Osteocyte (in vitro differentiated cells): ENCODE results near the gene SLX4IP. TPM values are rescaled to one million over a fixed set of nuclear protein-coding genes. Genes with fewer than 3 reads are reported as not detected.

Source experiments
- DNase-seq: peaks from one replicate; pipeline ENCODE4 v3.0.0; 2021; ENCODE audit warnings: mixed read lengths; ENCODE audit not compliant: unreplicated experiment; ENCODE audit errors: extremely low spot score
- H3K27ac Mint-ChIP-seq: one replicate; pipeline ENCODE4 v1.8.0; 2021; ENCODE audit warnings: mild to moderate bottlenecking, mixed read lengths; ENCODE audit not compliant: unreplicated experiment
- H3K27me3 Mint-ChIP-seq: one replicate; pipeline ENCODE4 v1.8.0; 2021; ENCODE audit warnings: mixed read lengths; ENCODE audit not compliant: unreplicated experiment
- H3K36me3 Mint-ChIP-seq: one replicate; pipeline ENCODE4 v1.8.0; 2021; ENCODE audit warnings: mixed read lengths; ENCODE audit not compliant: unreplicated experiment
- H3K4me1 Mint-ChIP-seq: one replicate; pipeline ENCODE4 v1.8.0; 2021; ENCODE audit warnings: mixed read lengths; ENCODE audit not compliant: unreplicated experiment
- H3K4me3 Mint-ChIP-seq: one replicate; pipeline ENCODE4 v1.8.0; 2021; ENCODE audit warnings: mild to moderate bottlenecking, moderate library complexity, mixed read lengths; ENCODE audit not compliant: unreplicated experiment
- H3K9me3 Mint-ChIP-seq: one replicate; pipeline ENCODE4 v1.8.0; 2021; ENCODE audit warnings: mixed read lengths; ENCODE audit not compliant: unreplicated experiment
- total RNA-seq: library from RNA; stranded (reverse); gene quantifications from 2 replicates; pipeline ENCODE4 v1.2.1, GENCODE V29; 2021
- TF ChIP-seq, protein P1 (sequence below): fragments of 200-600 bp; sonication (generic); IDR thresholded peaks from 2 replicates; pipeline ENCODE4 v1.5.0; 2021; ENCODE audit warnings: antibody characterized with exemption, mild to moderate bottlenecking, moderate library complexity

SLX4IP gene
- total RNA-seq, 1 donor from 2014 or later: 5.4 TPM

- no peaks in the 10 kb centered on the region for H3K27me3 Mint-ChIP-seq
- peak overlapping the region; percentile 96 for H3K27ac Mint-ChIP-seq
- no peak for DNase-seq
- H3K4me1 Mint-ChIP-seq: peaks cover 69% of the 10 kb centered on the region
- H3K9me3 Mint-ChIP-seq: no peaks in the 10 kb centered on the region
- no peaks in the 10 kb centered on the region for H3K36me3 Mint-ChIP-seq
- peak overlapping the region; percentile 22 for H3K4me3 Mint-ChIP-seq
- TF ChIP-seq, protein P1, sequence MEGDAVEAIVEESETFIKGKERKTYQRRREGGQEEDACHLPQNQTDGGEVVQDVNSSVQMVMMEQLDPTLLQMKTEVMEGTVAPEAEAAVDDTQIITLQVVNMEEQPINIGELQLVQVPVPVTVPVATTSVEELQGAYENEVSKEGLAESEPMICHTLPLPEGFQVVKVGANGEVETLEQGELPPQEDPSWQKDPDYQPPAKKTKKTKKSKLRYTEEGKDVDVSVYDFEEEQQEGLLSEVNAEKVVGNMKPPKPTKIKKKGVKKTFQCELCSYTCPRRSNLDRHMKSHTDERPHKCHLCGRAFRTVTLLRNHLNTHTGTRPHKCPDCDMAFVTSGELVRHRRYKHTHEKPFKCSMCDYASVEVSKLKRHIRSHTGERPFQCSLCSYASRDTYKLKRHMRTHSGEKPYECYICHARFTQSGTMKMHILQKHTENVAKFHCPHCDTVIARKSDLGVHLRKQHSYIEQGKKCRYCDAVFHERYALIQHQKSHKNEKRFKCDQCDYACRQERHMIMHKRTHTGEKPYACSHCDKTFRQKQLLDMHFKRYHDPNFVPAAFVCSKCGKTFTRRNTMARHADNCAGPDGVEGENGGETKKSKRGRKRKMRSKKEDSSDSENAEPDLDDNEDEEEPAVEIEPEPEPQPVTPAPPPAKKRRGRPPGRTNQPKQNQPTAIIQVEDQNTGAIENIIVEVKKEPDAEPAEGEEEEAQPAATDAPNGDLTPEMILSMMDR: no peak
These were observed 161.6 kb downstream of the SLX4IP start for GRCh38 chr20:10596710-10597121.

DNA sequence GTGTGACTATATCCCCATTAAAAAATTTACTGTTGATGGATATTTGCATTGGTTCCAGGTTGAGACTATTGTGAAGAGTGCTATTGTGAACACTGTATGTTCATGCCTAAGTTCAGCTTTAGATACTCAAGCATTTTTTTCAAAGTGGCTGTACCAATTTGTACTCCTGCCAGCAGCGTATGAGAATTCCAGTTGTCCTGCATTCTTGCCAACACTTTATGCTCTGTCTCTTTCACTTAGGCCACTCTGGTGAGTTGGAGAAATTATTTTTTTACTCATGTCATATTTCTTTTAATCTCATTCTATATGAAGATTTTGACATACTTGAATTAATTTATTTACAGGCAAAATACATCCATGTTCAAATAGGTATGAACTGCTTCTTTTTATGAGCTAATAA is 162.5 kb downstream of the SLX4IP start:
- peaks cover 5% of the 10 kb centered on the region for H3K36me3 Mint-ChIP-seq
- peaks cover 69% of the 10 kb centered on the region for H3K4me1 Mint-ChIP-seq
- H3K27me3 Mint-ChIP-seq: no peaks in the 10 kb centered on the region
- DNase-seq: no peak
- TF ChIP-seq, protein P1: no peak
- H3K27ac Mint-ChIP-seq: peak overlapping the region; percentile 96
- H3K9me3 Mint-ChIP-seq: no peaks in the 10 kb centered on the region
- H3K4me3 Mint-ChIP-seq: no peak overlapping the region

GRCh38 chr20:10602221-10602871 is 167.2 kb downstream of the SLX4IP start:
- DNase-seq: no peak

GRCh38 chr20:10603378-10603777 is 168.3 kb downstream of the SLX4IP start:
- H3K4me1 Mint-ChIP-seq: peaks cover 64% of the 10 kb centered on the region
- peak overlapping the region; percentile 95 for H3K27ac Mint-ChIP-seq
- no peaks in the 10 kb centered on the region for H3K27me3 Mint-ChIP-seq
- H3K4me3 Mint-ChIP-seq: no peak overlapping the region
- TF ChIP-seq, protein P1: no peak
- H3K36me3 Mint-ChIP-seq: peaks cover 5% of the 10 kb centered on the region
- H3K9me3 Mint-ChIP-seq: no peaks in the 10 kb centered on the region
- DNase-seq: no peak

More at GRCh38 chr20:10602221-10602871, 167.2 kb downstream of the SLX4IP start:
- H3K9me3 Mint-ChIP-seq: no peaks in the 10 kb centered on the region
- H3K36me3 Mint-ChIP-seq: peaks cover 5% of the 10 kb centered on the region
- TF ChIP-seq, protein P1: no peak
- H3K4me3 Mint-ChIP-seq: no peak overlapping the region
- peaks cover 64% of the 10 kb centered on the region for H3K4me1 Mint-ChIP-seq
- no peaks in the 10 kb centered on the region for H3K27me3 Mint-ChIP-seq
- peak overlapping the region; percentile 94 for H3K27ac Mint-ChIP-seq

DNA sequence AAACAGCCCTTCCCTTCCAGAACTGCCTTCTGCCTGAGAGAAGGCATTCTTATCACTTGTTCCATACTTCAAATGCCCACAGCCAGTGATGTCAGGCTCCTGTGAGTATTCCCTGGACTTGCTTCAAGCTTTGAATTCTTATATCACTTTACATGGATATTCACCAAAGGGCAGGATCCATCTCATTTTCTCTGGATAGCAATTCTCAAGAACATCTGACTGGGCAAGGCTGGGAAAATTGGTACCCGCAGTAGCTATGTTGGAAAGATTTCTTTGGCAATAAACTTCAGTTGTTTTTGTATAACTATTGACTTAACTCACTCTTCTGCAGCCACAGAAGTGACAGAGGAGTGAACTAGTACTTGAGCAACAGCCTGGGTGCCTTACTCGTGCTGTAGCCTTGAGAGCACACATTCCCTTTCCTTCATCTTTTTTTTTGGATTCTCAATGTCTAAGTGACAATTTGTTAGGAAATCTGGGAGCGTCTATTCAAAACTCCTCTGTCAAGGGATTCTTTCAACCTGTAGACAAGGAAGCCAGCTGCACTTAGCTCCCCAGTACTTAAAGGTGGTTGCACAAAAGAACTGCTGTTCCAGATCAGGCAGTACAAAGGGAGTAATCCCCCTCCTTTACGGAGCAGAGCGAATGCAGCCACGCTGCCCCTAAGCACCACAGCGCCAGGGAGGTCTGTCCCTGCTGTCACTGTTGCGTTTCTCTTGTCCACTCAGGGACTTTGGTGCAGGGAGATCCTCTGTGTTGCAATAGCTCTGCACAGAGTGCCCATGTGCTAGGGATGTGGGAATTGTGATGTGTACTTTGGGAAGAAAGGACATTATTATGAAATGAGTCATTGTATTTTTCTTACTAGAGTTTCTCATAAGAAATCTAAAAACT is 169.1 kb downstream of the SLX4IP start:
- TF ChIP-seq, protein P1: no peak
- no peak for DNase-seq
- Mint-ChIP-seq H3K27me3 (no peaks in the 10 kb centered on the region), H3K36me3 (peaks cover 5% of the 10 kb centered on the region), H3K4me1 (peaks cover 64% of the 10 kb centered on the region), H3K4me3 (peak overlapping the region; percentile 28), H3K27ac (peak overlapping the region; percentile 95), H3K9me3 (no peaks in the 10 kb centered on the region)
